WTC11 (cell line): ENCODE data around the gene CDH18. TPM values are rescaled to one million over a fixed set of nuclear protein-coding genes. Genes with fewer than 3 reads are reported as not detected.

Experiments used
- ATAC-seq: fragments of 200-7000 bp; cut with Tn5 transposase; 2 replicates; pipeline ENCODE4 v1.10.0; 2021; ENCODE audit warnings: mild to moderate bottlenecking, moderate library complexity
- CTCF ChIA-PET: fragments of 300-600 bp; sonication (Branson Sonifier 250); formaldehyde crosslinking; loops from one replicate; lab custom pipeline; 2021; ENCODE audit warnings: antibody characterized with exemption; lab: Charles Lee
- POLR2A ChIA-PET: fragments of 350-600 bp; sonication (Branson Sonifier 250); formaldehyde crosslinking; loops from one replicate; lab custom pipeline; 2021; ENCODE audit warnings: antibody characterized with exemption; lab: Charles Lee
- DNase-seq: peaks from one replicate; pipeline ENCODE4 v3.0.0; 2021; ENCODE audit warnings: low spot score
- H3K27ac Mint-ChIP-seq: 2 replicates; pipeline ENCODE4 v1.8.0; 2021; ENCODE audit warnings: mixed read lengths
- H3K27me3 Mint-ChIP-seq: 2 replicates; pipeline ENCODE4 v1.8.0; 2021; ENCODE audit warnings: low read depth, mild to moderate bottlenecking, moderate library complexity, mixed read lengths
- H3K36me3 Mint-ChIP-seq: 2 replicates; pipeline ENCODE4 v1.8.0; 2021; ENCODE audit warnings: mixed read lengths
- H3K4me1 Mint-ChIP-seq: 2 replicates; pipeline ENCODE4 v1.8.0; 2022; ENCODE audit warnings: mixed read lengths
- H3K4me3 Mint-ChIP-seq: 2 replicates; pipeline ENCODE4 v1.8.0; 2021; ENCODE audit warnings: mild to moderate bottlenecking, moderate library complexity, mixed read lengths
- H3K9me3 Mint-ChIP-seq: 2 replicates; pipeline ENCODE4 v1.8.0; 2021; ENCODE audit warnings: mixed read lengths
- ATF6 ChIP-seq: sonication (generic); formaldehyde crosslinking; IDR thresholded peaks from 2 replicates; pipeline ENCODE4 v1.8.1; 2023; ENCODE audit warnings: mild to moderate bottlenecking, missing genetic modification reagents
- CREB1 ChIP-seq: sonication (generic); formaldehyde crosslinking; IDR thresholded peaks from 2 replicates; pipeline ENCODE4 v1.8.0; 2023; ENCODE audit warnings: mild to moderate bottlenecking, missing genetic modification reagents
- E2F4 ChIP-seq: sonication (generic); formaldehyde crosslinking; IDR thresholded peaks from 2 replicates; pipeline ENCODE4 v1.8.1; 2022; ENCODE audit warnings: low read depth, mild to moderate bottlenecking, moderate library complexity, missing genetic modification reagents, borderline replicate concordance
- HMGXB4 ChIP-seq: sonication (generic); formaldehyde crosslinking; IDR thresholded peaks from 2 replicates; pipeline ENCODE4 v1.8.1; 2023; ENCODE audit warnings: mild to moderate bottlenecking, moderate library complexity, missing genetic modification reagents
- IRF2 ChIP-seq: sonication (generic); formaldehyde crosslinking; IDR thresholded peaks from 2 replicates; pipeline ENCODE4 v1.8.0; 2022; ENCODE audit warnings: low read depth, missing genetic modification reagents, borderline replicate concordance
- JAZF1 ChIP-seq: fragments of 250-450 bp; sonication (Bioruptor Pico); IDR thresholded peaks from 2 replicates; pipeline ENCODE4 v1.9.0; 2021; ENCODE audit warnings: moderate library complexity, mild to moderate bottlenecking, inconsistent platforms
- KAT7 ChIP-seq: sonication (generic); formaldehyde crosslinking; IDR thresholded peaks from 2 replicates; pipeline ENCODE4 v1.8.1; 2023; ENCODE audit warnings: missing genetic modification reagents, mild to moderate bottlenecking, borderline replicate concordance
- SMAD4 ChIP-seq: sonication (generic); formaldehyde crosslinking; IDR thresholded peaks from 2 replicates; pipeline ENCODE4 v1.8.0; 2022; ENCODE audit warnings: mild to moderate bottlenecking, missing genetic modification reagents
- SOX15 ChIP-seq: fragments of 250-450 bp; sonication (Bioruptor Pico); IDR thresholded peaks from 2 replicates; pipeline ENCODE4 v1.9.0; 2021; ENCODE audit warnings: mild to moderate bottlenecking
- TP53 ChIP-seq: sonication (generic); formaldehyde crosslinking; IDR thresholded peaks from 2 replicates; pipeline ENCODE4 v1.8.1; 2023; ENCODE audit warnings: mild to moderate bottlenecking, missing genetic modification reagents
- USF2 ChIP-seq: sonication (generic); formaldehyde crosslinking; IDR thresholded peaks from 2 replicates; pipeline ENCODE4 v1.8.1; 2023; ENCODE audit warnings: mild to moderate bottlenecking, missing genetic modification reagents, moderate library complexity
- ZNF232 ChIP-seq: sonication (generic); formaldehyde crosslinking; IDR thresholded peaks from 2 replicates; pipeline ENCODE4 v1.8.0; 2022; ENCODE audit warnings: mild to moderate bottlenecking, missing genetic modification reagents
- ZNF317 ChIP-seq: sonication (generic); formaldehyde crosslinking; IDR thresholded peaks from 2 replicates; pipeline ENCODE4 v1.8.1; 2023; ENCODE audit warnings: low read depth, mild to moderate bottlenecking, moderate library complexity, missing genetic modification reagents, borderline replicate concordance
- total RNA-seq: library from RNA; stranded (reverse); gene quantifications from 3 replicates; pipeline ENCODE4 v1.2.3, GENCODE V29; 2021
- TF ChIP-seq, protein P1 (sequence below): sonication (generic); formaldehyde crosslinking; conservative IDR thresholded peaks from 2 replicates; pipeline ENCODE4 v1.8.1; 2022; ENCODE audit warnings: mild to moderate bottlenecking, missing genetic modification reagents
- TF ChIP-seq, protein P2 (sequence below): sonication (generic); formaldehyde crosslinking; IDR thresholded peaks from 2 replicates; pipeline ENCODE4 v1.8.1; 2022; ENCODE audit warnings: missing genetic modification reagents, borderline replicate concordance
- TF ChIP-seq, protein P3 (sequence below): fragments of 250-450 bp; sonication (Bioruptor Pico); IDR thresholded peaks from 2 replicates; pipeline ENCODE4 v1.9.0; 2021; ENCODE audit warnings: mild to moderate bottlenecking

The CDH18 gene
- total RNA-seq, 1 experiment from 2014 or later = 0.24 TPM

GRCh38 chr5:19802686-19803085 lies 185.3 kb downstream of the CDH18 start (continued):
- TF ChIP-seq, protein P1, sequence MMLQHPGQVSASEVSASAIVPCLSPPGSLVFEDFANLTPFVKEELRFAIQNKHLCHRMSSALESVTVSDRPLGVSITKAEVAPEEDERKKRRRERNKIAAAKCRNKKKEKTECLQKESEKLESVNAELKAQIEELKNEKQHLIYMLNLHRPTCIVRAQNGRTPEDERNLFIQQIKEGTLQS (CRISPR knock-in tag) = no peak
- TF ChIP-seq SMAD4 (CRISPR knock-in tag) = no peak

- no peak for TF ChIP-seq HMGXB4 (CRISPR knock-in tag)
- no peak for TF ChIP-seq TP53
- no peak for TF ChIP-seq USF2
- TF ChIP-seq ATF6 = no peak
- no peak for TF ChIP-seq IRF2 (CRISPR knock-in tag)
- no peak for TF ChIP-seq JAZF1 (CRISPR knock-in tag)
- TF ChIP-seq, protein P2, sequence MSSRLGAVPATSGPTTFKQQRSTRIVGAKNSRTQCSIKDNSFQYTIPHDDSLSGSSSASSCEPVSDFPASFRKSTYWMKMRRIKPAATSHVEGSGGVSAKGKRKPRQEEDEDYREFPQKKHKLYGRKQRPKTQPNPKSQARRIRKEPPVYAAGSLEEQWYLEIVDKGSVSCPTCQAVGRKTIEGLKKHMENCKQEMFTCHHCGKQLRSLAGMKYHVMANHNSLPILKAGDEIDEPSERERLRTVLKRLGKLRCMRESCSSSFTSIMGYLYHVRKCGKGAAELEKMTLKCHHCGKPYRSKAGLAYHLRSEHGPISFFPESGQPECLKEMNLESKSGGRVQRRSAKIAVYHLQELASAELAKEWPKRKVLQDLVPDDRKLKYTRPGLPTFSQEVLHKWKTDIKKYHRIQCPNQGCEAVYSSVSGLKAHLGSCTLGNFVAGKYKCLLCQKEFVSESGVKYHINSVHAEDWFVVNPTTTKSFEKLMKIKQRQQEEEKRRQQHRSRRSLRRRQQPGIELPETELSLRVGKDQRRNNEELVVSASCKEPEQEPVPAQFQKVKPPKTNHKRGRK (CRISPR knock-in tag) = no peak
- no peak for TF ChIP-seq E2F4 (CRISPR knock-in tag)
- no peak for TF ChIP-seq KAT7 (CRISPR knock-in tag)
- TF ChIP-seq, protein P3, sequence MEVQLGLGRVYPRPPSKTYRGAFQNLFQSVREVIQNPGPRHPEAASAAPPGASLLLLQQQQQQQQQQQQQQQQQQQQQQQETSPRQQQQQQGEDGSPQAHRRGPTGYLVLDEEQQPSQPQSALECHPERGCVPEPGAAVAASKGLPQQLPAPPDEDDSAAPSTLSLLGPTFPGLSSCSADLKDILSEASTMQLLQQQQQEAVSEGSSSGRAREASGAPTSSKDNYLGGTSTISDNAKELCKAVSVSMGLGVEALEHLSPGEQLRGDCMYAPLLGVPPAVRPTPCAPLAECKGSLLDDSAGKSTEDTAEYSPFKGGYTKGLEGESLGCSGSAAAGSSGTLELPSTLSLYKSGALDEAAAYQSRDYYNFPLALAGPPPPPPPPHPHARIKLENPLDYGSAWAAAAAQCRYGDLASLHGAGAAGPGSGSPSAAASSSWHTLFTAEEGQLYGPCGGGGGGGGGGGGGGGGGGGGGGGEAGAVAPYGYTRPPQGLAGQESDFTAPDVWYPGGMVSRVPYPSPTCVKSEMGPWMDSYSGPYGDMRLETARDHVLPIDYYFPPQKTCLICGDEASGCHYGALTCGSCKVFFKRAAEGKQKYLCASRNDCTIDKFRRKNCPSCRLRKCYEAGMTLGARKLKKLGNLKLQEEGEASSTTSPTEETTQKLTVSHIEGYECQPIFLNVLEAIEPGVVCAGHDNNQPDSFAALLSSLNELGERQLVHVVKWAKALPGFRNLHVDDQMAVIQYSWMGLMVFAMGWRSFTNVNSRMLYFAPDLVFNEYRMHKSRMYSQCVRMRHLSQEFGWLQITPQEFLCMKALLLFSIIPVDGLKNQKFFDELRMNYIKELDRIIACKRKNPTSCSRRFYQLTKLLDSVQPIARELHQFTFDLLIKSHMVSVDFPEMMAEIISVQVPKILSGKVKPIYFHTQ = no peak
- TF ChIP-seq SOX15 (CRISPR knock-in tag) = no peak
- TF ChIP-seq ZNF232 (CRISPR knock-in tag) = no peak
- TF ChIP-seq CREB1 = no peak
- no peak for TF ChIP-seq ZNF317
- Mint-ChIP-seq H3K9me3 (no peaks in the 10 kb centered on the region), H3K36me3 (no peaks in the 10 kb centered on the region), H3K27ac (no peak overlapping the region), H3K27me3 (no peaks in the 10 kb centered on the region), H3K4me3 (no peak overlapping the region), H3K4me1 (peaks cover 13% of the 10 kb centered on the region)
- peak; percentile 13 for DNase-seq
- POLR2A ChIA-PET = no interaction called here
- peak; percentile 85 for ATAC-seq
- CTCF ChIA-PET = no interaction called here
Measured at GRCh38 chr5:19795218-19795617, 192.8 kb downstream of the CDH18 start.
